Urothelium cell line (cell line): ENCODE data around the gene BRD1.
"Not testable (repeated sequence)": the region's sequence is repeated elsewhere in the genome, so short reads cannot be mapped to it uniquely, and the experiment has no call there.

ENCODE experiments used
- DNase-seq: peaks from one replicate; pipeline ENCODE4 v3.0.0; 2011; ENCODE audit warnings: low spot score, mixed read lengths
- FAIRE-seq: peaks from 2 replicates; lab custom pipeline; 2011; peaks lifted over from hg19 to GRCh38; lab: Jason Lieb, UNC

BRD1 gene

DNA sequence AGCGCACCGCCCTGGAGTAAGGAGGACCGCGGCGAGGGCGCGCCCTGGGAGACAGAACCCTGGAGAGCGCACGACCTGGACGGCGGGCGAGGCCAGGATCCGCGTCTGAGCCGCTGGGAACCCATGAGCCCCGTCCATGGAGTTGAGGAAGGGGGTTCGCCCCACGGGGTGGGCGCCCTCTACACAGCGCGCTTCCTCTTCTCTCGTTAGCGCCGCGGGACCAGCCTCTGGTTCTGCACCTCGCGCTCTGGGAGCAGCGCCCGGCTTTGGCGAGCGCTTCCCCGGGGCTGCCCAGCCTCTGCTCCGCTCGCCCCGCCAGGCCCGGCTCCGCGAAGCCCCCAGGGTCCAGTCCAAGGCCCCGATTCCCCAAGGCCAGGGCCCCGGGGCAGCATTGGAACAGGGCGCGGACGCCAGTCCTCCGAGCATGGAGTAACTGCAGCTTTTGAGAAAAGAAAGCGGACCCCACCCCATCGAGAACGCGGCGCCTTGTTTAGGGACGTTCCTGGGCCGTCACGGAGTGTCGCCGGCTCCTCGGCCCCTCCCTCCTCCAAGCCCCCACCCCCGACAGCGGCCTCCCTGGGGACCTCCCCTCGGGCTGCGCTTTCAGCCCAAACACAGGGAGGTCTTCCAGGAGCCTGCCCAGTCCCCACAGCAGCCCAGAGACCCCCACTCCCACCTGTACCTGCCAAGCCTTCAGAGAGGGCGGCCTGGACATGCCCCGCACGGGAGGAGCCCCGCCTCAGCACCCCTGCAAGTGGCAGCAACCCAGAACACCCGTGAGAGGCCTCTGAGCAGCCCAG is 56.2 kb downstream of the BRD1 start:
- DNase-seq, result no peak
- no peak for FAIRE-seq

DNA sequence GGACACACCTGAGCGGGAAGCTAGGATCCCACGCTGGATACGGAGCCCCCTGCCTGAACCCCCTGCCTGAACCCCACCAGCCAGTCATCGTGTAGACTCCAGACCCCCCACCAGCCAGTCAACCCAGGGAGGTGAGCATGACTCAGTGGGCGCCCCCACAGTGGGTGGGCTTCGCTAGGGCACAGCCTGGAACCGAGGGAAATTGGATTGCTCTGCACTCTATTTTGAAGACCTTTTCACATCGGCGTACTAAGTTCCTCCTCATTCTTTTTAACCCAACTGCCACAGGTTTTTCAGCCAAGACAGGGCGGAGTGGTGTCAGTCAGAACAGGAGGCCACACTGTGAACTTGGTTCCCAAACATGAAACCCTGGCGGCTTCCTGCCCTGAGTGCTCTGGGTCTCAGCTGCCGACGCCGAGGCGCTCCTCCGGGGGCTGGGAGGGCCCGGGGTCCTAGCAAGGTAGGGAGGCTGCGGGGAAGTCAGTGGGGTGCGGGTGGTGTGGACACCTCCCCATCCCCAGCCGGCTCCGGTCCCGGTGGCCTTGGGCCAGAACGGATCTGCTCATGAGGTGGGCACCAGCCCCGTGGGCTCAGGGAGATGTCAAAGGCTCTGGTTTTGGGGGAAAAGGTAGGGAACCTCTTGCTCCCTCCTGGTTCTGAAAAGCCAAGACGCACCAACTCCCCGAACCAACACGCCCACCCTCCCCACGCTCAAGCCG is 57.0 kb downstream of the BRD1 start:
- FAIRE-seq (no peak), DNase-seq (no peak)

DNA sequence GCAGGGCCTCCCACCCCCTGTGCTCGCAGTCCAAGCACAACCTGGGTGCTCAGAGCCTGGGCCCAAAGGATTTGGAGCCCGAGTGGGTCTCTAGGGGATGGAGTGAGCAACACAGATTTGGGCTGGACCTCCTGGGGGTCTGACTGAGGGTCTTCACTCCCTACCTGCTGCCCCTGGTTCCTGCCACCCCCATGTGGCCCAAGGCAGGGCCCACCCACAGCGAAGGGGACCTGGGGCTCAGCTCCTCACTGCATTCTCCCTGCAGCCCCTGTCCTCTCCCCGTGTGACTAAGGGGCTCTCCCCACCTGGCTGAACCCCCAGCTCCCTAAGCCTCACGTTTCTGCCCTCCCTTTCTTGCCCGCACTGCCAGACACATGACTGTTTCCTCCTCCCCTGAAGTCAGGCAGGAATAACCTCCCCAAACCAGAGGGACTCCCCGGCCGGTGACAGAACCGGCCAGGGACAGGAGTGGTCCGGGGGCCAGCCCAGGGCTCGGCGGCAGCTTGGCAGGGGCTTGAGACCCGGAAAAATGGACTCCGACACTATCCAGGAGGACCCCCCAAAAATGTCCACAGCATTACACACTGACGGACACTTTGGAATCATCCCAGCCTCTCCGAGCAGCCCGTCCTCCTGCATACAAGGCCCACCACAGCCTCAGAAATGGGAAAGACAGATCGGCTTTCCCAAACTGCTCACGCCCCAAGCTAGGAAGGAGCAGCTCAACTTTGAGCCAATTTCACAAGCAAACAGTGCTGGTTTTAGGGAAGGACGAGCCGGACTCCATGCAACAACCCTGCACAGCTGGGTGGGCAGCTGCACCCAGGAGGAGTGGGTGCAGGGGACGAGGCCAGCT is 57.8 kb downstream of the BRD1 start:
- DNase-seq, result no peak
- FAIRE-seq, result no peak

DNA sequence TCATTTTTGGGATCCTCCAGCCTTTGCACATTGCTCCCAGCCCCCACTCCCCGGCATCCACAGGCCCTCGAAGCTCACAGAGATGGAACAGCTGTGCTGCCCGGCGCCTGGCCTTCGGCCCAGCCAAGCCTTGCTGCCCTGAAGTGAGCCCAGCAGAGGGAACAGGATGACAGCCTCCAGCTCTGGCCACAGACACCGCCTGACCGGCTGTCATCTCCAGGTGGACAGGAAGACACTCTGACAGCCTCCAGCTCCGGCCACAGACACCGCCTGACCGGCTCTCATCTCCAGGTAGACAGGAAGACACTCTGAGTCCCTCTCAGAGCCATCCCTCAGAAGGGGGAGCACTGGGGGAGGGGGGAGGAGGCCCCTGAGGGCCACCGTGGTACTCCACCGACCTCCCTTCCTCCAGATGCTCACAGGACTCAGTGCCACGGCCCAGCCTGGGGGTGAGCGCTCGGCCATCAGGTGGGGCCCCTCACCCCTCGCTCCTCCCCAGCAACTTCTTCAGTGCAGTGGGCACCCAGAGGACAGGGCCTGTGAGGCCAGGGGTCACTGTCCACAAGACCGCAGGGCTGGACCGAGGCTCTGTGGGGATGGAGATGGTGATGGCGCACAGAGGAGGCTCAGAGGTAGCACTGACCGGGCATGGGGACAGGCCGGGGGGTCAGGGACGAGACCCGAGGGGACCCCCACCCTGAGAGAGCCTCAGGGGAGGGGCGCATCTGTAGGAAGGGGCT is 58.6 kb downstream of the BRD1 start:
- no peak for DNase-seq
- FAIRE-seq, result no peak

DNA sequence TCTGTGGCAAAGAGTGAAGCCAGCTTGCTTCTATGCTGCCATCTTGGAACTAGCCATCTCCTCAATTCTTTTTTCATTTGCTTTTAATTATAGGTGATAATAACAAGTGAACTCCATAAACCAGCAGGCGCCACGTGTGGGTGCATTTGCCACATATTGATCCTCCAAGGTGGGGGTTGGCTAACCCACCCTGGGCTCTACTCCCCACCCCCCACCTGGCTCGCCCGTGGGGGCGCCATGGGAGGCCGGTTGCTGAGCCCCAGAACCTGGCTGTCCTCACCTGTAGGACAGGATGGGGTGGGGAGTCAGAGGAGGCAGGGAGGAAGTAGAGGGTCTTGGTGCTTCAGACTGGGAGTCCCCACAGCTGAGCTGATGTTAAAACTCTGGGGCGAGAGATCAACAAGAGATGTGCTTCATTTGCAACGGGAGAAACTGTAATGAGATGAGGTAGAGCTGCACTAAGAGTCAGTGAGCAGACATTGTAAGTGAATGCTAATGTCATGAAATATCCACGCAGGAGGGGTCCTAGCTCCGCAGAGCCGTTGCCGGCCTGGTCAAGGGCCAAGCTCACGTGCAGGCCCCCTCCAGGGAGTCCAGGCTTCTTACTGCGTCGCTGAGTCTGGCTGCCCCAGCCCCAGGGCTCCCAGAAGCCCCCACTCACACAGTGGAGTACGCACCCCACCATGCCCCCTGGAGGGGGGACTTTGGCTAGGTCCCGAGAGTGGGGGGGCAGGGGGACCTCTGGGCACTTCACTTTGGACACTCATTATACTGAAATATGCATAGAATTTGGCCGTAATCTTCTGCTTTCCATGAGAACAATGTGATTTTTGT is 59.4 kb downstream of the BRD1 start:
- no peak for FAIRE-seq
- DNase-seq, result no peak

DNA sequence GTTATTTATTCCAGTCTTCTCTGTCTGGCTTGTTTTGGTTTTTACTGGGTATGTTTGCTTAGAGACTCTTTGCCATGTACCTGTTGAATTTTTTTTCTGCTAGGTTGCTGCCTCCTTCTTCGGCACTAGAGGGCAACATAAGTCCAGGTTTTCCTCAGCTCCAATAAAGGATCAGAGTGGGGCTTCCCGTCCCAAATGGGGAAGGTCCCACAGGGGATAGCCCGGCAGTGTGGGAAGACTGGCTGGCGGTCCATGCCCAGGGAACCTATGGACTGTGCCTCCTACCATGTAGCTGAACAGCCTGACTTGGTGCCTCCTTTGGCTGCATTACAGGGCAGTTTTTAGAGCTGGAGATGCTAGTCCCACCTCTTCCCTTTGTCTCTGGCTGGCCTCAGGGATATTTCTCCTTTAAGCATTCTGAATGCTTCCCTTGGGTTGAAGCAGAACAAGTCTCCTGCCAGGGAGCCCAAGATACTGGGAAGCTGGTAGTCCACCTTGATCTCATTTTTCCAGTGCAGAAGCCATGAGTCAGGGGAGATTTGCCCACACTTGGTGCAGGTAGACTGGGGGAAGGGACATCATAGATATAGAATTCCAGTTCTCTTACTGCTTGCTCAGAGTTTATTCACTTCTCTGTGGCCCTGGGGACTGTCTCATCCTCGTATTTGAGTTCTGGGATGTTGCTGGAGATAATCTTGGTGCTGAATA is 60.2 kb downstream of the BRD1 start:
- DNase-seq, result peak; percentile 65

DNA sequence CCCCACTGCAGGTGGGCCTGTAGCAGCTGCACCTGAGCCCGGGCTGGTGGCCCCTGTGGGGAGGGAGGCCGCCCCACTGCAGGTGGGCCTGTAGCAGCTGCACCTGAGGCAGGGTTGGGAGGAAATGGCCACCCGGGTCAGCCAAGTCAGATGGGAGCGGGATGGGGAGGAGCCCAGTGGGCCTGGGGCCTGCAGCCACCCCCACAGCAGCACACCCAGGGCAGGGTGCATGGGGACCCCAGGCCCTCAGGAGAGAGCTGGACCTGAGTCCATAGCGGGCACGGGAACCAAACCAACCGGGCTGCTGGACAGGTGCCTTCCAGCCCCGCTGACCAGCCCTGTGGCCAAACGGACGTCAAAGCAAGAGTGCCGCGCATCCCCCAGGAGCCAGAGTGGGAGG is 61.7 kb downstream of the BRD1 start:
- no peak for DNase-seq
- no peak for FAIRE-seq

More for the DNA sequence above, 60.2 kb downstream of the BRD1 start:
- no peak for FAIRE-seq

DNA sequence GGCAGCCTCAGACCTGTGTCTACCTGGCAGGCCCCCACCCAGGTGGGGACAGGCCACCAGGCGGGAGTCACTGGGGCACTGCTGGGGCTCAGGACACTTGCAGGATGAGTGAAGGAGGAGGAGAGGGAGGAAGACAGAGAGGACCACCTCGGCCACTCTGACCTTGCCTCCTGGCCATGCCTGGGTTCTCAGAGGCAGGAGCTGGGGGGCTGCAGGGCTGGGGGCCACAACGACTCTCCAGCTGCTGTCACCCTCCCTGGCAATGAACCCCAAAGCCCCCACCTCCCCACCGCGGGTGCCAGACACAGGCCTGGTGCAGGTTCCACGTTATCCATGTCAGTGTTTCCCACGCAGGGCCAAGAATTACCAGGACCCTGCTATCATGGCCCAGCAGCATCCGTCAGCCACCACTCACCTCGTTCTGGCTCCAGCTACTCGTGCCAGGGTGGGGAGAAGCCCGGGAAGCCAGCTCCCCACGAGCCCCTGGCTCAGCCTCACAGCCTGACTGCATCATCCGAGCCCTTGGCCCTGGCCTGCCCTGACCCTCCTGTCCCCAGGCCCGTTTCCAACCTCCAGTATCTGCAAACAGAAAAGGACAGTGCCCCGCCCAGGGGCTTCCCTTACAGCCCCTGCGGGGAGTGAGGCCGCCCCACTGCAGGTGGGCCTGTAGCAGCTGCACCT is 62.4 kb downstream of the BRD1 start:
- DNase-seq (no peak), FAIRE-seq (no peak)

DNA sequence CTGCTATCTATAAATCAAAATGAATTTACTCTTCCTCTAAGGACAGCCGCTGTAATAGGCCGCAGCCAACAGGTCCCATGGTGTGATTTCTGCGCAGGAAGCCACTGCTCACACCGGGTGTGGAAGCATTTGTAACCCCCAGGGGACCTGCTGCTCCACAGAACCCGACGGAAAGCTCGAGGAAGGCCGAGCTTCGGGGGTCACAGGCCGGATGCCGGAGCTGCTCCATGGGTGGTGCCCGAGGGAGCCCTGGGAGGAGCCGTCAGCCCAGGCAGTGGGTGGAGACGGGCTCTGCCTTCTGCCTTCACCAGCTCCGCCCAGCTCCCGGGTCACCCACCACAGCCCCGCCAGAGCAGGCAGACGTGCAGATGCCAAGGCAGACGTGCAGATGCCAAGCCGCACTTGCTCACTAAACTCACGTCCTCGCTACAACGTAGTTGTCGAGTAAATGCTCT is 63.5 kb downstream of the BRD1 start:
- no peak for DNase-seq
- FAIRE-seq, result no peak

DNA sequence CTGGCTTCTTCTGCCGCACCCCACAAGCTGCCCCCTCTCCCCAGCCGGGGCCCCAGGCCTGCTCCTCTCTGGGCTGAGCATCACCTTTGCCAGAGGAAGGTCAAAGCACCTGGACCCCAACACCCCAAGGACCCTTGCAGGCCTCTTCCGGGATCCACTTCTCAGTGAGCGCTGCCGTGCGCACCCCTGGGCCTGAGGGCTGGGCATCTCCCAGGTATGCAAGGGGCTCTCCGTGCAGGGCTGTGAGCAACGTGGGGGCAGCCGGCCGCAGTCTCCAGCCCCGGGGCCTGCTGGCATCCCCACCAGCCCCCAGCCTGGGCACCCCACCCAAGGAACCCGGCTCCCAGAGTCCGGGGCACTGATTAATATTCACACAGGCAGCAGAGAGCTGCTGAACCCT is 64.0 kb downstream of the BRD1 start:
- no peak for FAIRE-seq

DNA sequence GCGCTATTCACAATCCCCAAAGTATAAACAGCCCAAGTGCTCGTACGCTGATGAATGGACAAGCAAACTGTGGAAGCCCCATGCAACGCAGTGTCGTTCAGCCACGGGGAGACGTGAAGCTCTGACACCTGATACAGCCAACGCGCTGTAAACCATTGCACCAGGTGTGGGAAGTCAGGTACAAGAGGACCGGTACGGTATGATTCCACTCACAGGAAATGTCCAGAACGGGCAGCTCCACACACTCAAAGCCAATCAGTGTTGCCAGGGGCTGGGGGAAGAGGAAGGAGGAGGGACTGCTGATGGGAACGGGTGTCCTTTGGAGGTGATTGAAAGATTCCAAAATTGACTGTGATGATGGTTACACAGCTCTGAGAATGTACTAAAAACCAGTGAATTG is 64.5 kb downstream of the BRD1 start:
- no peak for DNase-seq
- FAIRE-seq, result no peak

More for the DNA sequence above, 64.0 kb downstream of the BRD1 start:
- no peak for DNase-seq

DNA sequence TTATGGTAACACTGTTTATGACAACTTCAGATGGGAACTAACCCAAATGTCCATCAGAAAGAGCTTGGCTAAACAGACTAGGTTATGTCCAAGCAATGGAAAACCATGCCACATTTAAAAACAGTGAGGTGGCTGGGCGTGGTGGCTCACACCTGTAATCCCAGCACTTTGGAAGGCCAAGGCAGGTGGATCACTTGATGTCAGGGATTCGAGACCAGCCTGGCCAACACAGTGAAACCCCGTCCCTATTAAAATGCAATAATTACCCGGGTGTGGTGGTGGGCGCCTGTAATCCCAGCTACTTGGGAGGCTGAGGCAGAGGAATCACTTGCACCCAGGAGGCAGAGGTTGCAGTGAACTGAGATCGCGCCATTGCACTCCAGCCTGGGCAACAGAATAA is 65.1 kb downstream of the BRD1 start:
- not testable (repeated sequence) for FAIRE-seq, DNase-seq

DNA sequence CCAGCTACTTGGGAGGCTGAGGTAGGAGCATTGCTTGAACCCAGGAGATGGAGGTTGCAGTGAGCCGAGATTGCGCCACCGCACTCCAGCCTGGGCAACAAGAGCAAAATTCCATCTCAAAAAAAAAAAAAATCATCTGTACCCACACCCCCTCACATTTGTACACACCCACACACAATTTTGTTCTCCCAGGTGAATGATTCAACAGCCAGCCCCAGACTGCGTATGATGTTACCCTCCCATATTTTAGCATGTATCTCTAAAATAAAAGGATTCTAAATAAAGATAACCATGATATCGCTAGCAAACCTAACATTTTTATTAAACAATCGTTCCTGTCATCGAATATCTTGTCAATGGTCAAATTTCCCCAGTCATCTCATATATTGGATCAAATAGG is 65.8 kb downstream of the BRD1 start:
- DNase-seq, result no peak
- FAIRE-seq, result no peak

DNA sequence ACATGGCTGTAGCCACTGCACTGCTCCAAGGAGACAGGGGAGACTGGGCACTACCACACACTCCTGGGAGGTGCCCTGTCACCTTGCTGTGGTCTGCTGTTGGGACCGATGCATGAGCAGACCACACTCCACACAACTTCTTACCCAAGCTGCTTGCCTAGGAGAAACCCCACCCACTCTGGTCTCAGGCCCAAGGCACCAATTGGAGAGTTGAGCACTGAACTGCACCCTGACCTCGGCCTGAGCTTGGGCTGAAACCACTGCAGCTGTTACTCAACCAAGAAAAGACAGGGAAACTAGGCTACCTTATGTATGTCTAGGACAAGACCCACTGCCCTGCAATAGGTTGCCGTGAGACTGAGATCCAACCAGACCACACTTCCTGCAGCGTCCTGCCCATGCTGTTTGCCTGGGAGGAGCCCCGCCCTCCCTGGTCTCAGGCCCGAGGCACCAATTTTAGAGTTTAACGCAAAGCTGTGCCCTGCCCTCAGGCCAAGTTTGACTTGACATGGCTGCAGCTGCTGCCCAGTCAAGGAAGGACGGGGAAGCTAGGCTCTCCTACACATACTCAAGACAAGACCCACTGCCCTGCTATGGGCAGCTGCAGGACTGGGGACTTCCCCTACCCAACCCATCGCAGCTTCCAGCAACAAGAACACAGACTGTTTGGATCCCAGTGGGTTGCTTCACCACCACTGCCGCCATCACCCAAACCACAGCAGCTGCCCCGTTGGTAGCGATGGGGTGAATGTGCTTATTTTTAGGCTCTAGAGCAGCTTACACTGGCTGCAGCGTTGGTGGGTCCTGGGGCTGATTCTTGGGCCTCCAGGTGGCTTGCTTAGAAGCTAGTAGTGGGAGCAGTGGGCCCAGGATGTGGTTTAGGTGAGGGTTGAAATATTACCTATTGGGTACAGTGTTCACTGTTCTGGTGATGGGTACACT is 66.8 kb downstream of the BRD1 start:
- no peak for DNase-seq
- FAIRE-seq, result peak; percentile 56

DNA sequence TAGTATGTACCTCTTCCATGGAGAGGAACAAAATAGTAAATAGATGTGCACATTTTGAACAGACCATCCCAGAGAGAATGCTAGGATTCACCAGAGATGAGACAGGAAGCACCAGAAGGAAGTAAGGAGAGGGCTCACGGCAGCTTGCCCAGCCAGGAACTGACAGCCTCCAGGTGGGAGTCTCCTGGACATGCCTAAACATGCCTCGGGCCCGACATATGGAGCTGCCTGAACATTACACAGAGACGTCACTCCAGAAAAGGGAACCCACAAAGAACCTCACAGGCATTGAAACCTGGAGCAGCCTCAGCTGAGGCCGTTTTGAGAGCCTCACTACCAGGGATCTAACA is 67.4 kb downstream of the BRD1 start:
- FAIRE-seq (no peak), DNase-seq (peak; percentile 29)

DNA sequence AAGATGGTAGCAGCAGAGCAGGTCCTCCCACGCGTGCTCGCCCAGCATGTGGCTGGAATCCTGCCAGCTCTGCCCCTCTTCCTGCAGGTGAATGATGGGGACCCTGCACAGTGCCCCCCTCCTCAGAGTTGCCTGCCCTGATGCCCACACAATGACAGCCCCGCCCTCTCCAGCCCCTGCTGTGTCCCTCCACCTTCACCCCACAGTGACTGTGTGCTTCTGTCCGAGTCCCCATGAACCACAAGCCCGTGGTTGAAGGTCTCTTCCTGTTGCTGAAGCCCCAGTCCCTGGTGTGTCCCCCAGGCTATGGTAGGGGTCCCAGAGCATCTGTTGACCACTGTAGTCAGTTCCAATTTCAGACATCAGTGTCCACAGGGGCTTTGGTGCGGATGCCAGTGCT is 71.0 kb downstream of the BRD1 start:
- no peak for DNase-seq
- no peak for FAIRE-seq

DNA sequence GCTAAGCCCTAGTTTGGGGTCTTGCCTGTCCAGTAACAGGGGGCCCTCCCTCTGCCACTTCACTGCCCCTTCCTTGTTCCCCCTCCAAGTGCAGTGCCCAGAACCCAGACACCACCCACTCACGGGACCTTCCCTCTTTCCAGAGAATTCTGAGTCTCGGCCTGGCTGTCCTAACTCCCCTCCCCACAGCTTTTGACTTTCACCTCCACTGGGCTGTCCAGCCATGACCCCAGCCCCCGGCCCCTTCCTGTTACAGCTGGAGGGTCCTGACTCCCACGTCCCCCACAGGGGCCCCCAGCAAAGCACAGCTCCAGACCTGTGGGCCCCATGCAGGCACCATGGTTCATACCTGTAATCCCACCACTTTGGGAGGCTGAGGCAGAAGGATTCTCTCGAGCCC is 71.5 kb downstream of the BRD1 start:
- DNase-seq (no peak), FAIRE-seq (peak; percentile 27)

DNA sequence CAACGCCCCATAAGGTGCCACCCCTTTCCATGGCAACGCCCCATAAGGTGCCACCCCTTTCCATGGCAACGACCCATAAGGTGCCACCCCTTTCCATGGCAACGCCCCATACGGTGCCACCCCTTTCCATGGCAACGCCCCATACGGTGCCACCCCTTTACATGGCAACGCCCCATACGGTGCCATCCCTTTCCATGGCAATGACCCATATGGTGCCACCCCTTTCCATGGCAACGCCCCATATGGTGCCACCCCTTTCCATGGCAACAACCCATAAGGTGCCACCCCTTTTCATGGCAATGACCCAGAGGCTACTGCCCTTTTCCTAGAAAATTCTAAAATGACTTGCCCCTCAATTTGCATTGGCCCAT is 72.1 kb downstream of the BRD1 start:
- DNase-seq (no peak), FAIRE-seq (no peak)
